ENCODE measurements around the gene SYTL3.
A peak's percentile ranks its signal among the peaks of the same experiment; 100 is the strongest.

Gene SYTL3

GRCh38 chr6:158703111-158703836 lies 53.4 kb downstream of the SYTL3 start:
- no peak for DNase-seq

GRCh38 chr6:158703837-158704822 lies 54.3 kb downstream of the SYTL3 start:
- peak; percentile 48 for DNase-seq

- DNase-seq = no peak
Measured at GRCh38 chr6:158705386-158706126, 55.7 kb downstream of the SYTL3 start.

GRCh38 chr6:158706369-158706982 lies 56.6 kb downstream of the SYTL3 start:
- DNase-seq = no peak

- DNase-seq = no peak
Measured at GRCh38 chr6:158707120-158707820, 57.4 kb downstream of the SYTL3 start.

GRCh38 chr6:158707821-158708195 lies 58.0 kb downstream of the SYTL3 start:
- no peak for DNase-seq

GRCh38 chr6:158708239-158708638 lies 58.4 kb downstream of the SYTL3 start:
- no peak for DNase-seq

GRCh38 chr6:158709809-158710208 lies 60.0 kb downstream of the SYTL3 start:
- DNase-seq = no peak

- DNase-seq = no peak
Measured at GRCh38 chr6:158711264-158711663, 61.4 kb downstream of the SYTL3 start.

GRCh38 chr6:158713469-158713868 lies 63.6 kb downstream of the SYTL3 start:
- DNase-seq = no peak

GRCh38 chr6:158714706-158715105 lies 64.9 kb downstream of the SYTL3 start:
- DNase-seq = no peak

- DNase-seq = peak; percentile 27
Measured at GRCh38 chr6:158715330-158716311, 65.8 kb downstream of the SYTL3 start.

GRCh38 chr6:158717341-158718330 lies 67.8 kb downstream of the SYTL3 start:
- DNase-seq = no peak

- DNase-seq = no peak
Measured at GRCh38 chr6:158718461-158719046, 68.7 kb downstream of the SYTL3 start.

GRCh38 chr6:158722176-158722729 lies 72.4 kb downstream of the SYTL3 start:
- DNase-seq = no peak

GRCh38 chr6:158725704-158726103 lies 75.8 kb downstream of the SYTL3 start:
- DNase-seq = no peak

GRCh38 chr6:158729906-158730540 lies 80.2 kb downstream of the SYTL3 start:
- DNase-seq = no peak

- DNase-seq = no peak
Measured at GRCh38 chr6:158730541-158730907, 80.7 kb downstream of the SYTL3 start.

All from KG1 (cell line).